Activated naive CD4-positive, alpha-beta T cell treated with anti-CD3 and anti-CD28 coated beads, Interleukin-2, amount 50 U/mL, for 24 hours (primary cell): ENCODE results near the gene SHLD1.

Source experiments
- H3K27ac Mint-ChIP-seq: one replicate; pipeline ENCODE4 v1.8.0; 2021; ENCODE audit warnings: mild to moderate bottlenecking, mixed read lengths
- H3K27me3 Mint-ChIP-seq: one replicate; pipeline ENCODE4 v1.8.0; 2021; ENCODE audit warnings: mixed read lengths
- H3K36me3 Mint-ChIP-seq: one replicate; pipeline ENCODE4 v1.8.0; 2021; ENCODE audit warnings: mixed read lengths
- H3K4me1 Mint-ChIP-seq: one replicate; pipeline ENCODE4 v1.8.0; 2021; ENCODE audit warnings: mixed read lengths
- H3K4me3 Mint-ChIP-seq: one replicate; pipeline ENCODE4 v1.8.0; 2021; ENCODE audit warnings: mild to moderate bottlenecking, mixed read lengths
- H3K9me3 Mint-ChIP-seq: one replicate; pipeline ENCODE4 v1.8.0; 2021; ENCODE audit warnings: mixed read lengths

The SHLD1 gene

DNA sequence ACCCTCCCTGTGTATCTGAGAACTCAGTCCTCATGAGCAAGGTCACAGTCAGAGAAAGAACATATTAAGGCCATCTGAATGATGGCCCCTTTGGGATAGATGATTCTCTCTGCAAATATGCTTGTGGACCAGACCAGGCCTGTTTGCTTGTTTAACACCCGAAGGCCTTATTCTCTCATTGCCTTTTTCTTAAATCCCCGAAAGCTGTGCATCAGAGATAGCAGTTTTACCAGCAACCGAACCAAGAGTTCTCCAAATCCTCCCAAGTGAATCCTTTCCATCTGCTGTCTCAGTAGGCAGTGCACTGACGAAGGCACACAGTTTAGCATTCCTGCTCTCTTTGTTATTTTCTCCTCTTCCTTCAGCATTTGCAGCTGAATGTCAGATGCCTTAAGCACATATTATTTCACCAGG, 120.4 kb downstream of the SHLD1 start:
- peak overlapping the region; percentile 25 for H3K27ac Mint-ChIP-seq
- no peaks in the 10 kb centered on the region for H3K9me3 Mint-ChIP-seq
- H3K4me1 Mint-ChIP-seq, result no peaks in the 10 kb centered on the region
- H3K4me3 Mint-ChIP-seq, result no peak overlapping the region
- no peaks in the 10 kb centered on the region for H3K36me3 Mint-ChIP-seq
- peaks cover 1% of the 10 kb centered on the region for H3K27me3 Mint-ChIP-seq

DNA sequence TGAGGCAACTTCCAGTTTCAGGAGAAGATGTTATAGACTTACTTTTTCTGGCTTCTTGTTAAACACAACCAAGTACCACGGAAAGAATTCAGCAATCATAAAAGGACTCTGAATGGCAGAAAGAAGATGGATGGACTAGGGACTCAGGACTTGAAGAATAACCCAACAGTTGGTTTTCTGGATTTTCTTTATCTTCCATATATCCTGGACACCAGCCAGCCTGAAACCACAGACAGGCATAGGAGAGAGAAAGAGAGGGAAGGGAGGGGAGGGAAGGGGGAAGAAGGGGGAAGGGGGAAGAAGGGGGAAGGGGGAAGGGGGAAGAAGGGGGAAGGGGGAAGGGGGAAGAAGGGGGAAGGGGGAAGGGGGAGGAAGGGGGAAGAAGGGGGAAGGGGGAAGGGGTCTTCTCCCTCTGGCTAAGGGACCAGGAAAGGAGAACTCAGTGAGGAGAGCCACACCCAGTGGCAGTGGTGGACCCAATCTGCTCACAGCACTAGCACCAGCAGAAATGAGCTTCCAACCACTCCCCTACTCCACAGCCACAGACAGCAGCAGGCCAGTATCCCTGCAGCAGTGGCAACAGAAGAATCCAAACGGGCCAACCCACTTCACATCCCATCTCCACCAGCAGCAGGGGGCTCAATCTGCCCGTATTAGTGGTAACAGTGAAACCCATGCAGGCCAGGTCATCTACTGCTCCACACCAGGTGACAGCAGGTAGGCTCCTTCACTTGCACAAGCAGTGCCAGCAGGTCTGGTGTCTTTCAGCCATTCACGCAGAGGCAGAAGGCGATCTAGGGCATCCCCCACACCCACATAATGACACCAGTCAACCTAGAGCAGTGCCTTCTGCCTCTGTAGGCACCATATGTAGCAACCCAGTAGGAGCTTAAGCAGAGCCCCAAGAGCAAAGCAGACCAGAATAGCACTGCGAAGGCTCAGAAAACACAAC, 121.5 kb downstream of the SHLD1 start:
- no peaks in the 10 kb centered on the region for H3K36me3 Mint-ChIP-seq
- peaks cover 3% of the 10 kb centered on the region for H3K27me3 Mint-ChIP-seq
- no peak overlapping the region for H3K27ac Mint-ChIP-seq
- no peaks in the 10 kb centered on the region for H3K4me1 Mint-ChIP-seq
- peaks cover 7% of the 10 kb centered on the region for H3K9me3 Mint-ChIP-seq
- H3K4me3 Mint-ChIP-seq, result no peak overlapping the region

DNA sequence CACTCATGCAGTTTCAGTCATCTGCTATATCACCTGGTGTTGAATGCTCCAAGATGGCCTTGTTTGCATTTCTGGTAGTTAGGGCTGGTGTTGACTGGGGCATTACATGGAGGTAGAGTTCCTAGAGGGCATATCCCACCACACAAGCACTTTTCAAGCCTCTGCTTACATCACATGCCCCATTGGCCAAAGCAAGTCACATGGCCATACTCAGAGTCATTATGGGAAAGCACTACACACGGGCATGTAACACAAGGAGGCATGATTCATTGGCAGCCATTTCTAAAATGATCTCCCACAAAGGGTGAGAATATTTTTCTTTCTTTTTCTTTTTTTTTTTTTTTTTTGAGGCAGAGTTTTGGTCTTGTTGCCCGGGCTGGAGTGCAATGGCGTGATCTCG, 126.9 kb downstream of the SHLD1 start:
- Mint-ChIP-seq H3K4me3 (no peak overlapping the region), H3K27ac (no peak overlapping the region), H3K27me3 (peaks cover 7% of the 10 kb centered on the region), H3K36me3 (no peaks in the 10 kb centered on the region), H3K4me1 (peaks cover 4% of the 10 kb centered on the region), H3K9me3 (peaks cover 7% of the 10 kb centered on the region)

DNA sequence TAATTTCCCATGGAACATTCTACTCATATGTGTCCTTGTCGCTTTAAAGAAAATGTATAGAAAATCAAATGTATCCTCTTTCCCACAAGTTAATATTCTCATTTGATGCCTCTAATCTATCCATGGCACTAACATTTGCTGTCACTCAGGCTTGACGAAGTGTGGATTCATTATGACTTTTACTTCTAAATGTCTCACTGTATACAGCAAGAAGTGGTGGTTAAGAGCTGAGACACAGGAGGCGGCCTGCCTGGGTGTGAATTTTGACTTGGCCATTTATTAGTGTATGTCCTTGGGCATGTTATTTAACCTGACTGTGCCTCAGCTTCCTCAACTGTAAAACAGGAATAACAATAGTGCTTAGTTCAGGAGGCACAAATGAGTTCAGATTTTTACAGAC, 130.1 kb downstream of the SHLD1 start:
- Mint-ChIP-seq H3K9me3 (peaks cover 7% of the 10 kb centered on the region), H3K4me1 (peaks cover 4% of the 10 kb centered on the region), H3K27ac (no peak overlapping the region), H3K27me3 (peaks cover 6% of the 10 kb centered on the region), H3K36me3 (no peaks in the 10 kb centered on the region), H3K4me3 (no peak overlapping the region)

DNA sequence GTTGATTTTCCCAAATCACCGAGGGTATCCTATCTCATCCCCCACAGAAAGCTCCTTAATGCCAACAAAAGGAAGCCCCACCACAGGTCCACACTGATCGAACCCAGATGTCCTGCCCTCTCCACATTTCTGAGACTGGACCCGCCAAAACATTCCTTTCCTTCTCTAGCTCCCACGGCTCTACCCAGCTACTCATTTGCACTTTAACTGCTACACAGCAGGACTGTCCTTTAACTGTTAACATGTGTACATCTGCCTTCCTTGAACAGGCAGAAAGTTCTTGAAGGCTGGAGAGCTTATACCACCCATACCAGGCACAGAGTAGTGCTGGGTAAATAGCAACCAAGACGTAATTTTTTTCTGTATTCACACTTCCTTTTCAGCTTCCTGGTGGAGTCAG, 131.5 kb downstream of the SHLD1 start:
- no peak overlapping the region for H3K27ac Mint-ChIP-seq
- peaks cover 4% of the 10 kb centered on the region for H3K4me1 Mint-ChIP-seq
- H3K9me3 Mint-ChIP-seq, result no peaks in the 10 kb centered on the region
- peaks cover 5% of the 10 kb centered on the region for H3K27me3 Mint-ChIP-seq
- H3K36me3 Mint-ChIP-seq, result no peaks in the 10 kb centered on the region
- H3K4me3 Mint-ChIP-seq, result no peak overlapping the region

DNA sequence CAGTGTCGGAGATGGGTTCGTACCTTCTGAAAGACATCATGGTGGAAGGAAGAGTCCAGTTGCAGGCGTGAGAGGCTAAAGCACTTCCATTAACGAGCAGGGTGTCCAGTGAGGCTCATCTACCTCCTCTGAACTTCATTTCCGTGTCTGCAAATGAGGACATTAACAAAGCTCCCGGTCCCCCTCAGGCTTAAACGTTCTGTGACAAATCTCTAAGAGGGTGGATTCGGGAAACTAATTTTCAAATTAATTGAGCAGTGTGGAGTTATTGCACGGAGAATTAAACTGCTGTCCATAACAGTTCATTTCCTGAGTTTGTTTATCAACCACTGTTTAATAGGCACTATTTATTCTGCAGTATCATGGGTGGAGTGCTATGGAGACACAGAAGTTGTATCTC, 132.0 kb downstream of the SHLD1 start:
- H3K9me3 Mint-ChIP-seq, result no peaks in the 10 kb centered on the region
- H3K4me3 Mint-ChIP-seq, result no peak overlapping the region
- H3K36me3 Mint-ChIP-seq, result no peaks in the 10 kb centered on the region
- H3K27ac Mint-ChIP-seq, result no peak overlapping the region
- peaks cover 5% of the 10 kb centered on the region for H3K27me3 Mint-ChIP-seq
- H3K4me1 Mint-ChIP-seq, result peaks cover 4% of the 10 kb centered on the region

DNA sequence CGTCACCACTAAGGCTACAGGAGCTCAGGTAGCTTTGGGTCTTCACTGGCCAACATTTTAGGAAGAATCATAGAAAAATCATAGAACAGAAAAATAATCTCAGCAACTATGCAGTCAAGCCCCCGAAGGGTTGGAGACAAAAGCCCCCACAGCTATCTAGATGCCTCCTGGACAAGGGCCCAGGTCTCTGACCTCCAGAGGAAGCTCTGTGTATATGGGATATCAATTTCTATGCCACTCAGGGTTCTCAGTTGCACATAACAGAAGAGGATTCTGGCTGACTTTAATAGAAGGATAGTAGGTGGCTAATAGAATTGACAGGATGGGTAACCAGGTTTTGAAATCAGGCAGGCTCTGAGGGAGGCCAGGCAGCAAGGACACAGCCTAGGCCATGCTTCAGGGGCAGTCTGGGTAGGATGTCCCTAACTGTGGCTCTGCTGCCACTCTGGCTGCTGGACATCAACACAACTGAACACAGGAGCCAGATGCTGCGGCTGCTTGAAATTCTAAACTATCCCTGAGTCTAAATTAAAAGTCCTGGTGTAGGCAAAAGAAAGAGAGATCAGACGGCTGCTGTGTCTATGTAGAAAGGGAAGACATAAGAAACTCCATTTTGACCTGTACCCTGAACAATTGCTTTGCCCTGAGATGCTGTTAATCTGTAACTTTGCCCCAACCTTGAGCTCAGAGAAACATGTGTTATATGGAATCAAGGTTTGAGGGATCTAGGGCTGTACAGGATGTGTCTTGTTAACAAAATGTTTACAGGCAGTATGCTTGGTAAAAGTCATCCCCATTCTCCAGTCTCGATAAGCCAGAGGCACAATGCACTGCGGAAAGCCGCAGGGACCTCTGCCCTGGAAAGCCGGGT, 134.5 kb downstream of the SHLD1 start:
- Mint-ChIP-seq H3K9me3 (no peaks in the 10 kb centered on the region), H3K27ac (no peak overlapping the region), H3K4me3 (no peak overlapping the region), H3K36me3 (no peaks in the 10 kb centered on the region), H3K27me3 (peaks cover 5% of the 10 kb centered on the region), H3K4me1 (peaks cover 4% of the 10 kb centered on the region)

DNA sequence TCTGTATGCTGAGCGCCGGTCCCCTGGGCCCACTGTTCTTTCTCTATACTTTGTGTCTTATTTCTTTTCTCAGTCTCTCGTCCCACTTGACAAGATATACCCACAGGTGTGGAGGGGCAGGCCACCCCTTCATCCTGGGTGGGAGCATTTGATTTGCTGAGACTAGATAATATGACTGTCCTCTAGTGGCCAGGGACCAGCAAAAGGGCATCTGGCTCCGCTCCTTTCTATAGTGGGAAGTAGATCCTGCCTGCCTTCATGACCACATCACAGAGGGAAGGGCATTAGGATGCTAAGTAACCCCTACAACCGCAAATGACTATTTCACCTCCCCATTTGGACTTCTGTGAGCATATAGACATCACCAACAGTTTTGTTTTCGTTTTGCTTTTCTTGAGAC, 135.7 kb downstream of the SHLD1 start:
- peaks cover 4% of the 10 kb centered on the region for H3K4me1 Mint-ChIP-seq
- peaks cover 7% of the 10 kb centered on the region for H3K27me3 Mint-ChIP-seq
- no peak overlapping the region for H3K4me3 Mint-ChIP-seq
- H3K36me3 Mint-ChIP-seq, result no peaks in the 10 kb centered on the region
- H3K27ac Mint-ChIP-seq, result no peak overlapping the region
- no peaks in the 10 kb centered on the region for H3K9me3 Mint-ChIP-seq

DNA sequence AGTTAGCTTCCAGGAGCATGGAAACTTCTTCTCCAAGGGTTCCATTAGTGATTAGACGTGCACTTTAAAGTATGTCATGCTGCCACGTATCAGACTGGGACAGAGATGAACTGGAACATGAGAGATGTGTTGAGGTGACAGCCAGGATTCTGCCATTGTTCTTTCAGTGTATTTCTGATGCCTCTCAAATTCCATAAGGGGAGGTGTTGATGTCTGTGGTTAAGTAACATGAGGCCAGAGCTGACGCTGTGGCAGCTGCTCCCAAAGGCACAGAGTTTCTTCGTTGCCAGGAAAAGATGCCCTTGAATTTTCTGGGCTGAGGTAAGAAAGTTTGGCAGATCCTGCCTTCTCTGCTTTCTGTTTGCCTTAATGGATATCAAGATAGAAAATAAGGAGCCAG, 136.6 kb downstream of the SHLD1 start:
- Mint-ChIP-seq H3K4me3 (no peak overlapping the region), H3K27me3 (peaks cover 4% of the 10 kb centered on the region), H3K9me3 (no peaks in the 10 kb centered on the region), H3K36me3 (no peaks in the 10 kb centered on the region), H3K4me1 (peaks cover 3% of the 10 kb centered on the region), H3K27ac (no peak overlapping the region)

DNA sequence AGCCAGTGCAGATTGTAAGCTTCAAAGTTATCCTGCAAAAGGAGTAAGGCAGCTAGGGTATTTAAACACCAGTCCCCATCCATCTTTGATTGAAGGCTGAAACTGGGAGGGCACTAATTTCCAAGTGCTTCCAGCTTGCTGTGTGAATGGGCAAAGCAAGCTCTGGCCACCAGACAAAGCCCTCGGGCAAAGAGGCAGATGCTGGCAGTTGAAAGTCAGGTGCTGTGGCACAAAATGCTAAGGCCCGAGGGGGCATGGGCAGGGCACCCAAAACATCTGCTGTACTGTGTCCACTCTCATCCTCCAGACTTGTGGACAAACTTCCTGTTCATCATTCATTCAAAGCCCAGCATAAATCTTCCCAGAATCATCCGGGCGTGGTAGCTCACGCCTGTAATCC, 137.2 kb downstream of the SHLD1 start:
- Mint-ChIP-seq H3K4me1 (no peaks in the 10 kb centered on the region), H3K4me3 (no peak overlapping the region)

DNA sequence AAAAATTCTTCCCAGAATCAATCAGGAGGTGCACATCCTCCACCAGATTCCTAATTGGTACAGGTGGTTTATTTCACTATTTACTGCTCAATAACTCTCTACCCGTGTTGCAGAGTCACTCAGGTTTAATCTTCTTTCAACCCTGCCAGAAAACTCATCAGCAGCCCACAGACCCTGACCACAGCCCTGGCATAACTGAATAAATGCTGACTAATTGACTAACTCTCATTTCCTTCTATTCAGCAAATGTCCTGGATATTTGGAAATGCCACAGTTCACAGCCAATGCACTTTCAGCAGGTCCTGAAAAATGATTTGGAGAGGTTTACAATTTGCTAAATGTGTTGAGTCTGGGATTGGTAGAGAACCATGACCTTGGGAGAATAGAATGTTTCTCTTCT, 137.8 kb downstream of the SHLD1 start:
- no peaks in the 10 kb centered on the region for H3K4me1 Mint-ChIP-seq

More for the DNA sequence above, 137.2 kb downstream of the SHLD1 start:
- Mint-ChIP-seq H3K27me3 (peaks cover 3% of the 10 kb centered on the region), H3K27ac (no peak overlapping the region), H3K36me3 (no peaks in the 10 kb centered on the region), H3K9me3 (no peaks in the 10 kb centered on the region)

DNA sequence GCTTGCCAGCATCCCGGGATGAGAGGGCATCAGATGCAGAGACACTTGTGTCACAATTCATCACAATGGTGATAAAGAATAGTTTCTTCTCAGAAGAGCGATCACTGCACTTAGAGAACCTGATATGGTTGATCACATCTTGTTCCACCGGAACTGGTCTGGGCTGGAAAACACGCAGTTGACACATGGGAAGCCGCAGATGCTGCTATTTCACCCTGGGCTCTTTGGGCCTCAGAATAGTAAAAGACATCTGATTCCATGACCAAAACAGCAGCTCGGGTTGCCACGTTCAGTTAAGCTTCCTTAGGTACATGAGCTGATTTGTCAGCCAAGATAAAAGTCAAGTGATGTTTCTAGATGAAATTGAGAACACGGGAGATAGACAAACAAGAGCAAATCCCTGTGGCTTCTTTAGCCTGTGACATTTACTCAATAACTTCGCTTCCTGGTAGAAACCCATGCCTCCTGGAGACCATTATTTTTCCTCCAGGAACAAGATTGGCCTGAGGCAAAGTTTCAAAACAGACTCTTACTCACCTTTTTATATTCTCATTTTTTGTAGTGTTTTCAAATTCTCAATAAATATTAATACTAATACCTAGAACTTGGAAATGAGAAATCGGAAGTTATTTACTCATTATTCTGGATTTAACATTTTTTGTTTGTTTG, 140.7 kb downstream of the SHLD1 start:
- no peaks in the 10 kb centered on the region for H3K36me3 Mint-ChIP-seq
- H3K4me3 Mint-ChIP-seq, result no peak overlapping the region
- H3K9me3 Mint-ChIP-seq, result no peaks in the 10 kb centered on the region
- no peak overlapping the region for H3K27ac Mint-ChIP-seq
- peaks cover 12% of the 10 kb centered on the region for H3K27me3 Mint-ChIP-seq
- no peaks in the 10 kb centered on the region for H3K4me1 Mint-ChIP-seq

More for the DNA sequence above, 137.8 kb downstream of the SHLD1 start:
- Mint-ChIP-seq H3K36me3 (no peaks in the 10 kb centered on the region), H3K27ac (no peak overlapping the region), H3K9me3 (no peaks in the 10 kb centered on the region), H3K27me3 (peaks cover 3% of the 10 kb centered on the region), H3K4me3 (no peak overlapping the region)

DNA sequence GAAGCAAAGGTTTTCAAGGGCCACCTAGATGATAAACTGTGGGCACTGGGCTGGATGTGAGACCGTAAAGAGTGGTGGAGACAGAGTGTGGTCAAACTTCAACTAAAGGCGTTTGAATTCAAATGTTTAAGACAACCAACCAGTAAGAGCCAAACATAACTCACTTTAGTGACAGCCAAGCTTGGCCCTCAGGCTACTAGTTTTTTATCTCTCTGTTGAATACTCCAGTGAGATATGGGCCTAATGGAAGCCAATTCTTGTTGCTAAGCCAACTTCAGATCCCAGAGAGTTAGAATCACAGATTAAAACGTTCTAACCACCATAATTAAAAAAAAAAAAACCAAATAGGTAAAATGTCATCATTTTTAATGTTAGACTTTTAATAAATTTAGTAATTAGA, 142.9 kb downstream of the SHLD1 start:
- Mint-ChIP-seq H3K36me3 (no peaks in the 10 kb centered on the region), H3K4me1 (no peaks in the 10 kb centered on the region), H3K4me3 (no peak overlapping the region), H3K27ac (no peak overlapping the region), H3K9me3 (no peaks in the 10 kb centered on the region), H3K27me3 (peaks cover 24% of the 10 kb centered on the region)

DNA sequence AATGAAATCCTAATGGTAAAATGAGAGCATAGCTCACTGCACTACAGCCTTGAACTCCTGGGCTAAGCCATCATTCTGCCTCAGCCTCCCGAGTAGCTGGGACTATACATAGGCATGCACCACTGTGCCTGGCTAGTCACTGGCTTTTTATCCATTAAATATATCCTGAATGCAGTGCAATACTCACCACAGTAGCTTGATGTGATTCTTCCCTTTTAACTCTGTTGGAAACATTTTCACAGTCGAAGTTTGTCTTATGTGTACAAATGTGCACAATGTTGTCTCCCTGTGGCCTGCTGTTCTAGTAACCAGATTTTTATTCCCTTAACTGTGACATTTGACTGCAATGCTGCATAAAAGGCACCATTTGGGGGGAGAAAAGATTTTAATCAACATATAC, 143.4 kb downstream of the SHLD1 start:
- Mint-ChIP-seq H3K4me1 (no peaks in the 10 kb centered on the region), H3K27me3 (peaks cover 24% of the 10 kb centered on the region), H3K36me3 (no peaks in the 10 kb centered on the region), H3K27ac (no peak overlapping the region), H3K9me3 (no peaks in the 10 kb centered on the region), H3K4me3 (no peak overlapping the region)

DNA sequence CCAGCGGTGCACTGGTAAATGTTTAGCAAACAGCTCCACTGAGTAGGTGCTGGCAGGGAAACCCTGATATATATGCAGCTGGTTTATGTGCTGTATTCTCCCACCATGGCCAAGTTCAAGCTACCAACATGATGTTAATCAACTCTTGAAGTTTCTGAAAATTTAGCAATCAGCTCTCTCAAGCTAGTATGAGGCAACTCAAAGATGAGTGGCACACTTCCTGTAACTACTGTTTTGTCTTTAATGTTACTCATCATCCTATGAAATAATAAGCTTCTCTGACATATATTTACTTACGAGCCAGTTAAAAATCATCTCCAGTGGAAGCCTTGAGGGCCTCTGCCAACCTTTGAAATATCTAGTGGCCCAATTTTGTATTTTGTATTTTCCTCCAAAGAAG, 145.4 kb downstream of the SHLD1 start:
- no peaks in the 10 kb centered on the region for H3K36me3 Mint-ChIP-seq
- no peaks in the 10 kb centered on the region for H3K4me1 Mint-ChIP-seq
- peaks cover 25% of the 10 kb centered on the region for H3K27me3 Mint-ChIP-seq

More for the DNA sequence above, 145.4 kb downstream of the SHLD1 start:
- no peak overlapping the region for H3K27ac Mint-ChIP-seq
- no peak overlapping the region for H3K4me3 Mint-ChIP-seq
- H3K9me3 Mint-ChIP-seq, result no peaks in the 10 kb centered on the region
